AG09319 (cell line): Measurements from ENCODE around the gene SLC35F5.

Experiments
- DNase-seq: peaks from one replicate; pipeline ENCODE4 v3.0.0-alpha.2; 2010; ENCODE audit warnings: low read depth; ENCODE audit errors: extremely low read depth
- TF ChIP-seq, protein P1 (sequence below): IDR thresholded peaks from 2 replicates; pipeline ENCODE4 v1.5.1; 2011; ENCODE audit warnings: low read depth, mild to moderate bottlenecking, inconsistent platforms, low read length, moderate library complexity

SLC35F5 gene

DNA sequence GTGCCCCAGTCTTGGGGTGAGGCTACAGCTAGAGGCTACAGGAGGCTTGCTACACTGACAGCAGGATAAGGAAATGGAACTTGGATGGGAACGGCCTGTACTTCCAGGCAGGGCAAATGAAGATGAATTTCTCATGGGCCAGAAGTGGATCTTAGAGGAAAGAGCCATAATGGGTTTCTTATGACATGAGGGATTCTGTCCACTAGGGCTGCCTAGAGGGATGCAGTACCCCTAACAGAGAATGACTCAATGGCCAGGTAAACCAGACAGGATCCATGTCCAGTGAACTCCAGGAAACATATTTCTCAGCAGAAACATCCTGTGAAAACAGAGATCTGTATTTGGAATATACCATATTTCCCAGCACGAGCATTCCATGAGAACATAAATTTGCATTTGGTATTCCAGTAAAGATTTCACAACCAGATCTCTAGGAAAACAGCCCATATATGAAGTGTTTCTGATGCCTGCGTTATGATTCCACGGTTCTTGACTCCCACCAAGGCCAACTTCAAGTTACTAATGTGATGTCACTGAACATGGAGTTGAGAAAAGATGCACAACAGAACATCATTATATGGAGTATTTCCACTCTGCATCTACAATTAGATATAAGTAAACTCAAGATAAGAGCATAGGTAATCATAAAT lies 11.5 kb upstream of the SLC35F5 start:
- TF ChIP-seq, protein P1, sequence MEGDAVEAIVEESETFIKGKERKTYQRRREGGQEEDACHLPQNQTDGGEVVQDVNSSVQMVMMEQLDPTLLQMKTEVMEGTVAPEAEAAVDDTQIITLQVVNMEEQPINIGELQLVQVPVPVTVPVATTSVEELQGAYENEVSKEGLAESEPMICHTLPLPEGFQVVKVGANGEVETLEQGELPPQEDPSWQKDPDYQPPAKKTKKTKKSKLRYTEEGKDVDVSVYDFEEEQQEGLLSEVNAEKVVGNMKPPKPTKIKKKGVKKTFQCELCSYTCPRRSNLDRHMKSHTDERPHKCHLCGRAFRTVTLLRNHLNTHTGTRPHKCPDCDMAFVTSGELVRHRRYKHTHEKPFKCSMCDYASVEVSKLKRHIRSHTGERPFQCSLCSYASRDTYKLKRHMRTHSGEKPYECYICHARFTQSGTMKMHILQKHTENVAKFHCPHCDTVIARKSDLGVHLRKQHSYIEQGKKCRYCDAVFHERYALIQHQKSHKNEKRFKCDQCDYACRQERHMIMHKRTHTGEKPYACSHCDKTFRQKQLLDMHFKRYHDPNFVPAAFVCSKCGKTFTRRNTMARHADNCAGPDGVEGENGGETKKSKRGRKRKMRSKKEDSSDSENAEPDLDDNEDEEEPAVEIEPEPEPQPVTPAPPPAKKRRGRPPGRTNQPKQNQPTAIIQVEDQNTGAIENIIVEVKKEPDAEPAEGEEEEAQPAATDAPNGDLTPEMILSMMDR, result no peak
- DNase-seq, result no peak

DNA sequence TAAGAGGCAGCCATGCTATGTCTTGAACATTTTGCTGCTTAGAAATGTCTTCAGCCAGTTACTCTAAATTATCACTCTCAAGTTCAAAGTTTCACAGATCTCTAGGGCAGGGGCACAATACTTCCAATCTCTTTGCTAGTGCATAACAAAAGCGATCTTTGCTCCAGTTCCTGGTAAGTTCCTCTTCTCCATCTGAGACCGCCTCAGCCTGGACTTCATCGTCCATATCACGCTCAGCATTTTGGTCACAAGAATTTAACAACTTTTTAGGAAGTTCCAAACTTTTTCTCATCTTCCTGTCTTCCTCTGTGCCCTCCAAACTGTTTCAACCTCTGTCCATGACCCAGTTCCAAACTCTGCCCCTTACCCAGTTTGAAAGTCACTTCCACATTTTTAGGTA lies 8.8 kb upstream of the SLC35F5 start:
- TF ChIP-seq, protein P1, result no peak
- DNase-seq, result no peak

DNA sequence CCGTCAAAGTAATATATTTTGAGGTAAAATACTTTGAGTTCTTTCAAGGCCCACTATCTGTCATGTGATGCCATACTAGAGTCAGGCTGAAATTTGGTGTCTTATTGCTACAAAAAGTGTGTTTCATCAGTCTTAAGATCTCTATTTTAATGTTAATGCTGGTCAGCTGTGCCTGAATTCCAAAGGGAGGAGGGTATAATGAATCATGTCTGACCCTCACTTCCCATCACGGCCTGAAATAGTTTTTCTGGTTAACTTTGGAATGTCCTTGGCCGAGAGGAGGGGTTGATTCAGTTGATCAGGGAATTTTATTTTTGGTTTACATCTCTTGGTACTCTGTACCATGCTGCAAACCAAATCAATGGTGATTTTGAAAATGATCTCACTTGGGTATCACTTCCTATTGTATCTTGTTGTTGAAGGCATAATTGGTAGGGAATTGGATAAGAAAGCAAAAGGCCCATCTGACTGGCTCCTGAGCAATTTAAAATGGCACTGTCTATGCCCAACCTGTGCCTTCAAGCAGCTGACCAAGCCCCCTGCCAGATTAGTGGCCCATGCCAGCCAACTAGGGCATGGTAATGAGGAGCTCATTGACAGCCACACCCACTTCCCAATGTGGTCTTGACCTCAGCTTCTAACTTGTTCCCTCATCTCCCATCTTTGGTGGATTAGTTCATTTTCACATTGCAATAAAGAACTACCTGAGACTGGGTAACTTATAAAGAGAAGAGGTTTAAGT lies 6.1 kb upstream of the SLC35F5 start:
- TF ChIP-seq, protein P1, result no peak
- DNase-seq, result peak; percentile 49

DNA sequence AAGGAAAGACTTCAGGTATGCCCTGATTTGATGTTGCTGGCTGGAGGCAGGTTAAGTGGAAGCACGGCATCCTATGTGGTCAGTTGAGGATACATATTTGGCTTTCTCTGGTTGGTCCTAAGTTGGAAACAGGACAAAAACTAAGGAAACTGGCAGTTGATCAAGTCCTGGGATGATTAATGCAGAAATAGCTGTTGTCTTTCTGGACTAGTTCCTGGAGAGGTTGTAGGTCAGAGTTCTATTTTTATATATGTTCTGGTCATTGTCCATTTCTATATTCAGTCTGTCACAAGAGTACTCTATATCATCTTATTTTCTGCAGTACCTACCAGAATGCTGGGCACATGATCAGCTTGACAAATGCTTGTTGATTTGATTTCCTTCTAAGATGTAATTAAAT lies 4.0 kb upstream of the SLC35F5 start:
- TF ChIP-seq, protein P1, result no peak
- no peak for DNase-seq

DNA sequence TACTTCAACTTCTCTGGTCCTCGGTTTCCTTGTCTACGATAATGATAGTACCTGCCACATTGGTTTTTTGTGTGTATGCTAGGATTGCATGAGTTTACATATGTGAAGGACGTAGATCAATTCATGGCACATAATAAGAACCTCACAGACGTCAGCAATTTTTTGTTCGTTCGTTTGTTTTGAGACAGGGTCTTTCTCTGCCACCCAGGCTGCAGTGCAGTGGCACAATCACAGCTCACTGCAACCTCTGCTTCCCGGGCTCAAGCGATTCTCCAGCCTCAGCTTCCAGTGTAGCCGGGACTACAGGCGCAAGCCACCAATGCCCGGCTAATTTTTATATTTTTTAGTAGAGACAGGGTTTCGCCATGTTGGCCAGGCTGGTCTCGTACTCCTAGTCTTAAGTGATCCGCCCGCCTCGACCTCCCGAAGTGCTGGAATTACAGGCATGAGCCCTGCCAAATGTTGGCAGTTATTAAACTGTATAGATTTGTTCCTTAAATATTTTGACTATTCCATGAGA lies 756 bp upstream of the SLC35F5 start:
- TF ChIP-seq, protein P1, result no peak
- DNase-seq, result no peak

DNA sequence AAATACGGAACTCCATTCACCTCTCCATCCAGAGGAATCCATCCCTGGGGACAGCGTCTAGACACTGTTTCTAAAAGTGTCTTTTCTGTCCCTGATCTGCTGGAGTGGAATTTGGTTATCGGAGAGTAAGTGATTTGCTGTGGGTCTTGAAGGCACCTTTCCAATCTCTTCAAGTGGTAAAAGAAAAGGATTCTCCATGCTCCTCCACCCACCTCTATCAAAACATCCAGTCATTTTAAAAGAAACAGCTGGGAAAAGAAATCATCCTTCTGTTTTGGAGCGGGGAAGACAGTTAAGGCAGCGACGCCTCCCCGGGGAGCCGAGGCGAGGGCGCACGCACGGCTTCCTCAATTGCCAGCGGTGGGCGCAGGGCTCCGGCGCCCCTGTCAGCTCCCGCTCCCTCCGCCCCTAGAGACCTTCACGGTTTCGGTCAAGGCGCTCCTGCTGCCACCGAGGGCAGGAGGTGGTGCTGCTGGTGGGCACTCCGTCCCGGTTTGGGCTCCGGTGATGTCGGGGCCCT lies 547 bp downstream of the SLC35F5 start:
- no peak for DNase-seq
- TF ChIP-seq, protein P1, result no peak; the same call in 1 of the 2 replicates
